Hepatocyte (in vitro differentiated cells): ENCODE results near the gene TMPRSS9. TPM values are rescaled to one million over a fixed set of nuclear protein-coding genes. Genes with fewer than 3 reads are reported as not detected.

Source experiments
- DNase-seq: peaks from one replicate; pipeline ENCODE4 v3.0.0-alpha.2; 2016; ENCODE audit warnings: low spot score
- H2AFZ ChIP-seq: fragments of 200-600 bp; sonication (generic); 2 replicates; pipeline ENCODE4 v1.6.0; 2016; ENCODE audit warnings: antibody characterized with exemption, mild to moderate bottlenecking
- H3K27ac ChIP-seq: fragments of 200-600 bp; sonication (generic); 2 replicates; pipeline ENCODE4 v1.5.1; 2016; ENCODE audit warnings: mild to moderate bottlenecking
- H3K27me3 ChIP-seq: fragments of 200-600 bp; sonication (generic); 2 replicates; pipeline ENCODE4 v1.6.1; 2016
- H3K36me3 ChIP-seq: fragments of 200-600 bp; sonication (generic); replicated peaks from 2 replicates; pipeline ENCODE4 v1.5.1; 2016; ENCODE audit warnings: low read depth; ENCODE audit not compliant: insufficient read depth
- H3K4me1 ChIP-seq: fragments of 200-600 bp; sonication (generic); 2 replicates; pipeline ENCODE4 v1.5.1; 2016; ENCODE audit warnings: mild to moderate bottlenecking, moderate library complexity; ENCODE audit not compliant: insufficient read depth
- H3K4me2 ChIP-seq: fragments of 200-600 bp; sonication (generic); 2 replicates; pipeline ENCODE4 v1.6.0; 2016
- H3K4me3 ChIP-seq: fragments of 200-600 bp; sonication (generic); 2 replicates; pipeline ENCODE4 v1.5.1; 2016; ENCODE audit warnings: mild to moderate bottlenecking
- H3K79me2 ChIP-seq: fragments of 200-600 bp; sonication (generic); 2 replicates; pipeline ENCODE4 v1.6.0; 2017; ENCODE audit warnings: mild to moderate bottlenecking
- H3K9me2 ChIP-seq: fragments of 200-600 bp; sonication (generic); replicated peaks from 2 replicates; pipeline ENCODE4 v1.6.0; 2017; ENCODE audit warnings: mild to moderate bottlenecking; ENCODE audit not compliant: insufficient read depth
- H3K9me3 ChIP-seq: fragments of 200-600 bp; sonication (generic); 2 replicates; pipeline ENCODE4 v1.5.1; 2016; ENCODE audit warnings: low read depth, mild to moderate bottlenecking
- H4K20me1 ChIP-seq: fragments of 200-600 bp; sonication (generic); 2 replicates; pipeline ENCODE4 v1.6.0; 2016; ENCODE audit warnings: mild to moderate bottlenecking; ENCODE audit not compliant: insufficient read depth, poor library complexity, severe bottlenecking
- CTCF ChIP-seq: fragments of 200-600 bp; sonication (generic); IDR thresholded peaks from 2 replicates; pipeline ENCODE4 v1.5.1; 2016; ENCODE audit warnings: antibody characterized with exemption, mild to moderate bottlenecking; ENCODE audit not compliant: poor library complexity
- EZH2 ChIP-seq: fragments of 200-600 bp; sonication (generic); IDR thresholded peaks from 2 replicates; pipeline ENCODE4 v1.6.1; 2016; ENCODE audit warnings: antibody characterized with exemption, mild to moderate bottlenecking, borderline replicate concordance
- EZH2phosphoT487 ChIP-seq: fragments of 200-600 bp; sonication (generic); IDR thresholded peaks from one replicate; pipeline ENCODE4 v1.6.1; 2018; ENCODE audit warnings: antibody characterized with exemption, mild to moderate bottlenecking, low read depth, moderate library complexity; ENCODE audit not compliant: unreplicated experiment, severe bottlenecking
- WGBS: methylation state at CpG from one replicate; pipeline ENCODE4 v1.1.6; 2016; ENCODE audit warnings: low lambda C conversion rate; ENCODE audit errors: missing lambda C conversion rate; 5-methylcytosine and 5-hydroxymethylcytosine counted together
- polyA plus RNA-seq: library from polyadenylated mRNA; unstranded; fragments of >200 nt; fragmentation: Nextera tagmentation; extraction: Ambion mirVana; gene quantifications from 2 replicates; pipeline ENCODE4 v1.2.1, GENCODE V29; 2016
- total RNA-seq: library from RNA; depleted of rRNA; stranded (reverse); fragments of >200 nt; gene quantifications from 2 replicates; pipeline ENCODE4 v1.2.3, GENCODE V29; 2014

TMPRSS9 gene
- total and polyA plus RNA-seq, 2 experiments from 2014 or later = 0.23 TPM; not detected in 1

GRCh38 chr19:2328401-2329148 lies 31.5 kb upstream of the TMPRSS9 start, which contains the start of the genes LSM7 and SPPL2B:
TSS of gene LSM7 (minus strand) at chr19:2328586. CDS start at chr19:2328566, 20 bp downstream.
TSS of gene SPPL2B (plus strand) at chr19:2328684. CDS start at chr19:2328710, 26 bp downstream.
- under 1% methylated on average over 84 of the region's 89 CpGs for WGBS
- Histone ChIP-seq H3K9me3 (no peaks in the 10 kb centered on the region), H4K20me1 (no peaks in the 10 kb centered on the region), H3K27me3 (no peaks in the 10 kb centered on the region), H3K4me2 (peak within 1 kb of the TSS; percentile 98), H2AFZ (peak within 1 kb of the TSS; percentile 69), H3K4me3 (peak within 1 kb of the TSS; percentile 95), H3K36me3 (no peaks in the 10 kb centered on the region), H3K4me1 (peaks cover 40% of the 10 kb centered on the region), H3K9me2 (no peaks in the 10 kb centered on the region), H3K27ac (peak within 1 kb of the TSS; percentile 96), H3K79me2 (peaks cover 59% of the 10 kb centered on the region)
- TF ChIP-seq EZH2 = no peak
- TF ChIP-seq CTCF = no peak
- TF ChIP-seq EZH2phosphoT487 = no peak
- DNase-seq = peak; percentile 96

GRCh38 chr19:2329149-2329478 lies 31.0 kb upstream of the TMPRSS9 start:
- Histone ChIP-seq H3K27ac (peak overlapping the region; percentile 96), H3K79me2 (peaks cover 65% of the 10 kb centered on the region), H3K9me2 (no peaks in the 10 kb centered on the region), H3K4me3 (peak overlapping the region; percentile 95), H3K36me3 (no peaks in the 10 kb centered on the region), H3K27me3 (no peaks in the 10 kb centered on the region), H2AFZ (peak overlapping the region; percentile 69), H3K9me3 (no peaks in the 10 kb centered on the region), H3K4me2 (peak overlapping the region; percentile 98), H4K20me1 (no peaks in the 10 kb centered on the region), H3K4me1 (peaks cover 45% of the 10 kb centered on the region)
- TF ChIP-seq EZH2 (no peak), CTCF (no peak), EZH2phosphoT487 (no peak)
- no peak for DNase-seq
- WGBS = 6% methylated on average over 14 of the region's 16 CpGs

- DNase-seq = no peak
- Histone ChIP-seq H3K27ac (peak overlapping the region; percentile 96), H3K79me2 (peaks cover 69% of the 10 kb centered on the region), H3K27me3 (no peaks in the 10 kb centered on the region), H2AFZ (no peak overlapping the region), H3K4me2 (peak overlapping the region; percentile 98), H3K9me2 (no peaks in the 10 kb centered on the region), H3K4me1 (peaks cover 45% of the 10 kb centered on the region), H3K9me3 (no peaks in the 10 kb centered on the region), H3K4me3 (peak overlapping the region; percentile 95), H3K36me3 (no peaks in the 10 kb centered on the region), H4K20me1 (no peaks in the 10 kb centered on the region)
- 56% methylated on average over 12 of the region's 13 CpGs for WGBS
- TF ChIP-seq EZH2 (no peak), EZH2phosphoT487 (no peak), CTCF (no peak)
Measured at GRCh38 chr19:2329501-2329916, 30.6 kb upstream of the TMPRSS9 start.
